DND-41 (cell line): ENCODE data around the gene RIMKLA.

Experiments
- CTCF ChIP-seq: IDR thresholded peaks from 2 replicates; pipeline ENCODE4 v1.5.1; 2012; ENCODE audit warnings: borderline replicate concordance, low read length, moderate library complexity, mild to moderate bottlenecking; ENCODE audit not compliant: poor library complexity, severe bottlenecking; ENCODE audit errors: extremely low read depth
- EZH2 ChIP-seq: IDR thresholded peaks from 3 replicates; pipeline ENCODE4 v1.6.1; 2012; ENCODE audit warnings: borderline replicate concordance, low read depth, mild to moderate bottlenecking, moderate library complexity, low read length, inconsistent platforms; ENCODE audit not compliant: severe bottlenecking

GRCh38 chr1:42368096-42368795 lies 12.3 kb upstream of the RIMKLA start:
- TF ChIP-seq CTCF (no peak), EZH2 (no peak)
